ENCODE data around the gene UBAC2. TPM values are rescaled to one million over a fixed set of nuclear protein-coding genes. Genes with fewer than 3 reads are reported as not detected.

Gene UBAC2
- total RNA-seq, 1 donor from 2014 or later = 44.3 TPM

DNA sequence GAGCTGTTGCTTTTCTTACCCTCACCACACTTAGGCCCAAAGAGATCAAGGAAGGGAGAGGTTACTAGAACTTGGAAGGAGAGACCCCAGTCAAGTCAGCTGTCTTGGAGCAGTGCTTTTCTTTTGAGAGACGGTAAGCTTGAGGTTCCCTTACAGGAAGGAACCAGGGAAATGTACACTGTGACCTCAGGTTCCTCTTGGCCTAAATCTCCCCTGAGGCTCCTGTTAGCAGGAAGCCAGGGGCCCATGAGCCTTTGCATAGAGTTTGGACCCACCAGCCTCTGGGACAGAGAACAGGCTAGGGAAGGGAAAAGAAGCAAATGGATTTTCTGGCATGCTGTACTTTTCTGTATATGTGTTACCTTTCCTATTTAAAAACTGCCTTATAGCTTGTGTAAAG lies 63.4 kb downstream of the UBAC2 start:
- H3K9me3 ChIP-seq (replicated peaks) = no peaks in the 10 kb centered on the region
- H3K27me3 ChIP-seq (ENCODE audit: low read depth) = no peaks in the 10 kb centered on the region
- peaks cover 24% of the 10 kb centered on the region for H3K4me1 ChIP-seq
- no peak overlapping the region for H3K4me3 ChIP-seq
- H3K36me3 ChIP-seq = no peaks in the 10 kb centered on the region
- no peak for DNase-seq
- intact Hi-C loops (cut with micrococcal nuclease) = no loop called here
- TF ChIP-seq, protein P1, sequence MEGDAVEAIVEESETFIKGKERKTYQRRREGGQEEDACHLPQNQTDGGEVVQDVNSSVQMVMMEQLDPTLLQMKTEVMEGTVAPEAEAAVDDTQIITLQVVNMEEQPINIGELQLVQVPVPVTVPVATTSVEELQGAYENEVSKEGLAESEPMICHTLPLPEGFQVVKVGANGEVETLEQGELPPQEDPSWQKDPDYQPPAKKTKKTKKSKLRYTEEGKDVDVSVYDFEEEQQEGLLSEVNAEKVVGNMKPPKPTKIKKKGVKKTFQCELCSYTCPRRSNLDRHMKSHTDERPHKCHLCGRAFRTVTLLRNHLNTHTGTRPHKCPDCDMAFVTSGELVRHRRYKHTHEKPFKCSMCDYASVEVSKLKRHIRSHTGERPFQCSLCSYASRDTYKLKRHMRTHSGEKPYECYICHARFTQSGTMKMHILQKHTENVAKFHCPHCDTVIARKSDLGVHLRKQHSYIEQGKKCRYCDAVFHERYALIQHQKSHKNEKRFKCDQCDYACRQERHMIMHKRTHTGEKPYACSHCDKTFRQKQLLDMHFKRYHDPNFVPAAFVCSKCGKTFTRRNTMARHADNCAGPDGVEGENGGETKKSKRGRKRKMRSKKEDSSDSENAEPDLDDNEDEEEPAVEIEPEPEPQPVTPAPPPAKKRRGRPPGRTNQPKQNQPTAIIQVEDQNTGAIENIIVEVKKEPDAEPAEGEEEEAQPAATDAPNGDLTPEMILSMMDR (IDR thresholded peaks at IDR 0.05; ENCODE audit: borderline replicate concordance) = no peak
- H3K27ac ChIP-seq (replicated peaks) = no peak overlapping the region

DNA sequence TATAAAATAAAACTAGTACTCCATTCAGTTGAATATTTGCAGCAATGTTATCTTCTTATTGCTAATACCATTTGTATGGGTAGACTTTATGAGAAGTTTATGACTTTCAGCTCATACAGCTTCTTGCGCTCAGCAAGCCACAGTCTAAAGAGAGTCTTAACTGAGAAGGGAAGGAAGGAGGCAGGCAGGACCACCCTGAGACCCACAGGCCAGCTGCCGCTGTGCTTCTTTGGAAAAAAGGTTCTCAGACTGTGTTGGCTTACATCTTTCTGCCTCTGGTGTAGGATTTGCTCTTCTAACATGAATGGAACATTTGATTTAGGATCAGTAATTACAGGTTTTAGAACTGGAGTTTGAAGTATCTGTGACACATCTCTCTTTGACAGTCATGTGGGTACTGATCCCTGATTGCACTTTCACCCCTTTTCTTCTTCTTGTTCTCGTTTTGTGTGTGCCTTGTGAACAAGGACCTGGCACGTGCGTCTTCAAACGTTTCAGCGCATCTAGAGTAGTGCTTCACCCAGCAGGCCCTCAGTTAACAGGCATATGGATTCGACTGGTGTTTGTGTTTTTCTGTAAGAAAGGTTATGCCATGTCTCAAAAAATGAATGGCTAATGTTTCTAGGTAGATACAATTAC lies 64.6 kb downstream of the UBAC2 start:
- no peaks in the 10 kb centered on the region for H3K9me3 ChIP-seq (replicated peaks)
- DNase-seq = no peak
- intact Hi-C loops (cut with micrococcal nuclease) = loop anchor here (5.0 kb wide), 2 partner anchors 88 to 172 kb away; no protein-coding TSS in a partner anchor
- peaks cover 24% of the 10 kb centered on the region for H3K4me1 ChIP-seq
- TF ChIP-seq, protein P1 (IDR thresholded peaks at IDR 0.05; ENCODE audit: borderline replicate concordance) = no peak
- H3K4me3 ChIP-seq = no peak overlapping the region
- no peak overlapping the region for H3K27ac ChIP-seq (replicated peaks)
- H3K27me3 ChIP-seq (ENCODE audit: low read depth) = no peaks in the 10 kb centered on the region
- H3K36me3 ChIP-seq = no peaks in the 10 kb centered on the region

DNA sequence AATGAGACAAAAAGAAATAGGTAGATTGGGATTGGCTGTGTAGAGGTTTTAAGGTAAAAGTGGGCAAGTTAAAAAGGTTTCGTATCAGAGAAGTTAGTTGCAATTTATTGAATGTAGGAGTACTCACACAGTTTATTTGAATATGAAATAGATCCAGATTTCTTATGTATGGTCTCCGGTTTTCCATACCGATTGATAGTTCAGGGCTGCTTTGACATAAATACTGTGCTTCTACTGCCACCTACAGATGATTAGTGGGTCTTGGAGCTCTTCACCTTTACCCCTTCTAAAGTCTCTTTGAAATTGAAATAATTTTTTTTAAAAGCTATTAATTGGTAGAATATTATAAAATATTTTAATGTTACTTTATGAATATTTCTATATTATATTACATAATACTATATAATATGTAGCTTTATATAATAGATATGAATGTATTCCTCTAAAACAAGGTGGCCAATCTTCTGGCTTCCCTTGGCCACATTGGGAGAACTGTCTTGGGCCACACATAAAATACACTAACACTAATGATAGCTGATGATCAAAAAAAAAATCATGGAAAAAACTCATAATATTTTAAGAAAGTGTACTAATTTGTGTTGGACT lies 65.3 kb downstream of the UBAC2 start:
- Histone ChIP-seq H3K36me3 (no peaks in the 10 kb centered on the region), H3K27me3 (ENCODE audit: low read depth) (no peaks in the 10 kb centered on the region), H3K4me1 (peaks cover 24% of the 10 kb centered on the region), H3K27ac (replicated peaks) (no peak overlapping the region), H3K4me3 (no peak overlapping the region), H3K9me3 (replicated peaks) (no peaks in the 10 kb centered on the region)
- TF ChIP-seq, protein P1 (IDR thresholded peaks at IDR 0.05; ENCODE audit: borderline replicate concordance) = peak; percentile 78
- intact Hi-C loops (cut with micrococcal nuclease) = loop anchor here (5.0 kb wide), 2 partner anchors 89 to 171 kb away; no protein-coding TSS in a partner anchor
- no peak for DNase-seq

DNA sequence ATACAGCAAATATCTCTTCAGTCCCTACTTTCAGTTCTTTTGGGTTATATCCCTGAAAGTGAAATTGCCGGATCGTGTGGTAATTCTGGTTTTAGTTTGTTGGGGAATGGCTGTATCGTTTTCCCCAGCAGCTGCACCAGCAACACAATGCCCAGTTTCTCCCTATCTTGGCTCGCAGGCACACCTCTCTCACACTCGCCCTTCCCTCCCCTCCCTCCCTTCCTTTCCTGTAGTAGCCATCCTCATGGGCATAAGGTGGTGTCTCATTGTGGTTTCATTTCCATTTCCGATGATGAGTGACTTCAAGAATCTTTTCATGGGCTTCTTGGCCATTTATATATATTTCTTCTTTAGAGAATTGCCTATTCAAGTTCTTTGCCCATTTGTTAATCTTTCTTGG lies 66.2 kb downstream of the UBAC2 start:
- no peak overlapping the region for H3K27ac ChIP-seq (replicated peaks)
- no peak for DNase-seq
- no peak overlapping the region for H3K4me3 ChIP-seq
- no peaks in the 10 kb centered on the region for H3K36me3 ChIP-seq
- H3K4me1 ChIP-seq = peaks cover 24% of the 10 kb centered on the region
- H3K27me3 ChIP-seq (ENCODE audit: low read depth) = no peaks in the 10 kb centered on the region
- intact Hi-C loops (cut with micrococcal nuclease) = loop anchor here (5.0 kb wide), 2 partner anchors 90 to 170 kb away; no protein-coding TSS in a partner anchor
- no peaks in the 10 kb centered on the region for H3K9me3 ChIP-seq (replicated peaks)
- TF ChIP-seq, protein P1 (IDR thresholded peaks at IDR 0.05; ENCODE audit: borderline replicate concordance) = no peak

DNA sequence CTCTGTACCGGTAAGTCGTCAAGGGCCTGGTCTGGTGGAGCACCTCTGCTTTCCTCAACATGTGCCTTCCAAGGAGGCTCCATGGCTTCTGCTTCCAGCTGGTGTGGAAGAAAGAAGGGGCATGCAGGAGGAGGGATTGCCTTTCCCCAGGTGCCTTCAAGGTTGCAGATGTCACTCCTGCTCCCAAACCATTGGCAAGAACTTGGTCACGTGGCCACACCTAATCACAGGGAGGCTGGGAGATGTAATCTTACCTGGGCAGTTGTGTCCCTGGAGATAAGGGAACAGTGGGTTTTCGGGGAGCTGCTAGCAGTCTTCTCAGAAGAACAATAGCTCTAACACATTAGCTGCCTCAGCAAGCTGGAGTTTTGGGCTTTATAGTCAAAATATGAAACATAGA lies 67.3 kb downstream of the UBAC2 start:
- no peaks in the 10 kb centered on the region for H3K27me3 ChIP-seq (ENCODE audit: low read depth)
- H3K4me1 ChIP-seq = peaks cover 21% of the 10 kb centered on the region
- peaks cover 9% of the 10 kb centered on the region for H3K9me3 ChIP-seq (replicated peaks)
- intact Hi-C loops (cut with micrococcal nuclease) = loop anchor here (5.0 kb wide), 2 partner anchors 91 to 169 kb away; no protein-coding TSS in a partner anchor
- H3K36me3 ChIP-seq = no peaks in the 10 kb centered on the region
- no peak overlapping the region for H3K4me3 ChIP-seq
- H3K27ac ChIP-seq (replicated peaks) = no peak overlapping the region
- TF ChIP-seq, protein P1 (IDR thresholded peaks at IDR 0.05; ENCODE audit: borderline replicate concordance) = no peak
- DNase-seq = no peak

All from left ventricle myocardium inferior (tissue), 1 donor.